ENCODE data around the gene EXOC4.

GRCh38 chr7:133662276-133662675 lies 409.4 kb downstream of the EXOC4 start:
- TF ChIP-seq EZH2 (IDR thresholded peaks at IDR 0.05; ENCODE audit: insufficient read depth, poor library complexity, severe bottlenecking) (no peak), EZH2phosphoT487 (IDR thresholded peaks at IDR 0.05; ENCODE audit: insufficient read depth, low read depth) (no peak)
